ENCODE results near the gene E2F4.
A peak's percentile ranks its signal among the peaks of the same experiment; 100 is the strongest.

E2F4 gene

DNA sequence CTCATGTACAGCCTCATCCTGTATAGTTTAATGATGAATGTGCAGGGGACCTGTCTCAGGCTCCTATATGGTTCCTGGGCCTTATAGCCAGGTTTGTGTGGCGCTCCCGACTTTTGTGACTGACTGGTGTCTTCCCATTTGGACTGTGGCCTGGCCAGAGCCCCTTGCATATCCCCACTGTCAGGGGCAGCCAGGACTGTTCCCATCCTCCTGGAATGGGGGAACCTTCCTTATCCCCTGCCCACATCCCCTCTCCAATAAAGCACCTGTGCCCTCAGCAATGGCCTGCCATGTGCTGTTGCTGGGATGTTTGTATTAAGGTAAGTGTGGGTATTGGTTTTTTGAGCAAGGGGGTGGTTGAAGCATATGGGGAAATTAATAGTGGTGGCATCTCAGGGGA lies 43.7 kb upstream of the E2F4 start:
- in situ Hi-C loops (cut with MboI; ENCODE audit: low pct_unique_long_range_greater_than_20kb, low sequenced_read_pairs, unreplicated experiment): no loop called here

DNA sequence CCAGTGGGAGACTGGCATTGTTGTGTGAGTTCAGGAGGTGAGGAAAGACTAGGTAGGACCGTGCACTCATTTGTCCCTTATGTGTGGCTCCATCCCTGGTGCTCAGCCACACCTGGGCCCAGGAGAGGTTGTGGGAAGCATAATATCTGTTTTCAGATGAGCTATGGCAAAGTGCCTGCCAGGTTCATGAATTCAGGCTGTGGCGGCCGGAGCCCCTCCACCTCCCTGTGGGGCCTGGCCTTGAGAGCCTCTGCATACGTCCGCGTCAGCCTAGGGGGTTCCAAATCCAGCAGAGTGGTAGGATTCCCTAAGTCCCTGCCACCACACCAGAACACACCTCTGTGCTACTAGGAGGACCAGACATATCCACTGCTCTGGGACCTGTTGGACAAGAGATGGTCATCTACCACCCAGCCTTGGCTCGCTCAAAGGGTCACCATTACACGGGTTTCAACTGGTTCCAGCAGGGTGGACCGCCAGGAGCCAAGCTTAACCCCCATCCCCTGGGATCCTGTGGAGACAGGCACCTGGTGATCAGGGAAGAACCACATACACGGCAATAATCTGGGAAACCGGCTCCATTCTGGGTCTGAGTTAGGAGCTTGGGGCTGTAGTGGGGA lies 43.2 kb upstream of the E2F4 start:
- in situ Hi-C loops (cut with MboI; ENCODE audit: low pct_unique_long_range_greater_than_20kb, low sequenced_read_pairs, unreplicated experiment): no loop called here
- TF ChIP-seq CTCF (IDR thresholded peaks at IDR 0.05; ENCODE audit: extremely low read depth, insufficient read depth, missing control alignments): no peak
- peak; percentile 17 for DNase-seq (ENCODE audit: low spot score)

More for the DNA sequence above, 43.7 kb upstream of the E2F4 start:
- no peak for DNase-seq (ENCODE audit: low spot score)
- TF ChIP-seq CTCF (IDR thresholded peaks at IDR 0.05; ENCODE audit: extremely low read depth, insufficient read depth, missing control alignments): no peak

GRCh38 chr16:67149276-67150046 lies 42.5 kb upstream of the E2F4 start:
- DNase-seq (ENCODE audit: low spot score): peak; percentile 16
- in situ Hi-C loops (cut with MboI; ENCODE audit: low pct_unique_long_range_greater_than_20kb, low sequenced_read_pairs, unreplicated experiment): loop anchor here (10.0 kb wide), 1 partner anchor 135 kb away; no protein-coding TSS in a partner anchor
- TF ChIP-seq CTCF (IDR thresholded peaks at IDR 0.05; ENCODE audit: extremely low read depth, insufficient read depth, missing control alignments): no peak

GRCh38 chr16:67150047-67150832 lies 41.7 kb upstream of the E2F4 start:
- in situ Hi-C loops (cut with MboI; ENCODE audit: low pct_unique_long_range_greater_than_20kb, low sequenced_read_pairs, unreplicated experiment): loop anchor here (10.0 kb wide), 1 partner anchor 135 kb away; no protein-coding TSS in a partner anchor
- peak; percentile 86 for DNase-seq (ENCODE audit: low spot score)
- TF ChIP-seq CTCF (IDR thresholded peaks at IDR 0.05; ENCODE audit: extremely low read depth, insufficient read depth, missing control alignments): peak; percentile 16

DNA sequence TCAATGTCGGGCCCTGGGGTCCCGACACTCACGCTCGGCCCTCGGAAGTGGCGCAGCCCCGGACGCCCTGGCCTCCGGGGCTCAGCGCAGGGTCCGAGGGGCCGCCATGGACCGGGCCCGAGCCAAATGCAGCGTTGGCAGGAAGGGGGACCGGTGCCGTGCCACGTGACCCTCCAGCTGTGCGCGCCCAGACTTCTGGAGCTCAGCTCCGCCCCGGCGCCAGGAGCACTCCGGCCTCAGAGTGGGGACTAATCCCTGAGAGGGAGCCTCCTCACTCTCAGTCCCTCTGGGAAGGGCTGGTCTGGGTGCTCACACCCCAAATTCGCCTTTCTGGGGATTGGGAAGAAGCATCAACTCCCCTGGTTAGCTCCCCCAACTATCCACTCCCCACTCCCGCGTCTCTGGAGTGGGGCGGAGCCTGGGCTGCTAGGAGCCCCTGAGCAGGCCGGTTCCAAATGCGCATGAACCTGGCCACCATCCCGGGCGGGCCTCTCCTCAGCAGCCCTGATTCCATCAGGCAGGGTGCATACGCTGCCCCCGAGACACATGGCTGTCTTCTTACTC lies 41.0 kb upstream of the E2F4 start, which contains the start of gene B3GNT9:
TSS of gene B3GNT9 (minus strand) at position 166 of the 564 bp plus-strand sequence. CDS start 513 bp downstream, outside the sequence.
- peak; percentile 88 for DNase-seq (ENCODE audit: low spot score)
- in situ Hi-C loops (cut with MboI; ENCODE audit: low pct_unique_long_range_greater_than_20kb, low sequenced_read_pairs, unreplicated experiment): loop anchor here (10.0 kb wide), 1 partner anchor 136 kb away; no protein-coding TSS in a partner anchor
- TF ChIP-seq CTCF (IDR thresholded peaks at IDR 0.05; ENCODE audit: extremely low read depth, insufficient read depth, missing control alignments): no peak

Data from GM13977 (cell line).